NCI-H1436 (cell line): ENCODE measurements around the gene DHX57.
"Not testable (repeated sequence)": the region's sequence is repeated elsewhere in the genome, so short reads cannot be mapped to it uniquely, and the experiment has no call there.

ENCODE experiments used
- DNase-seq: peaks from one replicate; lab custom pipeline; 2025; lab: John Stamatoyannopoulos, UW

The DHX57 gene

GRCh38 chr2:38863061-38863695, 12.6 kb downstream of the DHX57 start:
- DNase-seq, result no peak

GRCh38 chr2:38862476-38862875, 13.3 kb downstream of the DHX57 start:
- DNase-seq, result no peak

GRCh38 chr2:38856165-38856564, 19.6 kb downstream of the DHX57 start:
- DNase-seq, result no peak

GRCh38 chr2:38850045-38850444, 25.7 kb downstream of the DHX57 start:
- DNase-seq, result no peak

- no peak for DNase-seq
Observed at GRCh38 chr2:38836791-38837190, 38.9 kb downstream of the DHX57 start.

GRCh38 chr2:38835990-38836389, 39.7 kb downstream of the DHX57 start:
- DNase-seq, result no peak

- DNase-seq, result peak; percentile 4
Observed at GRCh38 chr2:38835015-38835601, 40.6 kb downstream of the DHX57 start.

GRCh38 chr2:38830526-38831159, 45.1 kb downstream of the DHX57 start:
- DNase-seq, result no peak

GRCh38 chr2:38829971-38830370, 45.8 kb downstream of the DHX57 start:
- DNase-seq, result no peak

- no peak for DNase-seq
Observed at GRCh38 chr2:38828460-38828859, 47.3 kb downstream of the DHX57 start.

- peak; percentile 19 for DNase-seq
Observed at GRCh38 chr2:38827539-38828145, 48.1 kb downstream of the DHX57 start.

- no peak for DNase-seq
Observed at GRCh38 chr2:38825956-38826355, 49.8 kb downstream of the DHX57 start.

- DNase-seq, result no peak
Observed at GRCh38 chr2:38824906-38825305, 50.8 kb downstream of the DHX57 start.

- no peak for DNase-seq
Observed at GRCh38 chr2:38823386-38823785, 52.3 kb downstream of the DHX57 start.

- no peak for DNase-seq
Observed at GRCh38 chr2:38818565-38818964, 57.2 kb downstream of the DHX57 start.

GRCh38 chr2:38815936-38816335, 59.8 kb downstream of the DHX57 start:
- DNase-seq, result no peak

- DNase-seq, result no peak
Observed at GRCh38 chr2:38810488-38810887, 65.2 kb downstream of the DHX57 start.

GRCh38 chr2:38808677-38809076, 67.1 kb downstream of the DHX57 start:
- DNase-seq, result no peak

GRCh38 chr2:38806733-38807059, 69.0 kb downstream of the DHX57 start:
- no peak for DNase-seq

GRCh38 chr2:38806015-38806732, 69.6 kb downstream of the DHX57 start:
- DNase-seq, result no peak

- DNase-seq, result no peak
Observed at GRCh38 chr2:38797953-38798352, 77.8 kb downstream of the DHX57 start.

- no peak for DNase-seq
Observed at GRCh38 chr2:38797250-38797676, 78.5 kb downstream of the DHX57 start.

- not testable (repeated sequence) for DNase-seq
Observed at GRCh38 chr2:38795016-38795415, 80.7 kb downstream of the DHX57 start.
